GM20000 (cell line): Measurements from ENCODE around the gene ATG2A.
A peak's percentile ranks its signal among the peaks of the same experiment; 100 is the strongest.

ENCODE experiments used
- DNase-seq: peaks from one replicate; pipeline ENCODE4 v3.0.0; 2012; ENCODE audit warnings: low spot score
- TF ChIP-seq, protein P1 (sequence below): IDR thresholded peaks from 2 replicates; pipeline ENCODE4 v1.5.1; 2012; ENCODE audit warnings: mild to moderate bottlenecking, control low read depth; ENCODE audit errors: extremely low read depth, missing control alignments

The ATG2A gene

GRCh38 chr11:64900774-64901173 is 16.2 kb downstream of the ATG2A start:
- TF ChIP-seq, protein P1, sequence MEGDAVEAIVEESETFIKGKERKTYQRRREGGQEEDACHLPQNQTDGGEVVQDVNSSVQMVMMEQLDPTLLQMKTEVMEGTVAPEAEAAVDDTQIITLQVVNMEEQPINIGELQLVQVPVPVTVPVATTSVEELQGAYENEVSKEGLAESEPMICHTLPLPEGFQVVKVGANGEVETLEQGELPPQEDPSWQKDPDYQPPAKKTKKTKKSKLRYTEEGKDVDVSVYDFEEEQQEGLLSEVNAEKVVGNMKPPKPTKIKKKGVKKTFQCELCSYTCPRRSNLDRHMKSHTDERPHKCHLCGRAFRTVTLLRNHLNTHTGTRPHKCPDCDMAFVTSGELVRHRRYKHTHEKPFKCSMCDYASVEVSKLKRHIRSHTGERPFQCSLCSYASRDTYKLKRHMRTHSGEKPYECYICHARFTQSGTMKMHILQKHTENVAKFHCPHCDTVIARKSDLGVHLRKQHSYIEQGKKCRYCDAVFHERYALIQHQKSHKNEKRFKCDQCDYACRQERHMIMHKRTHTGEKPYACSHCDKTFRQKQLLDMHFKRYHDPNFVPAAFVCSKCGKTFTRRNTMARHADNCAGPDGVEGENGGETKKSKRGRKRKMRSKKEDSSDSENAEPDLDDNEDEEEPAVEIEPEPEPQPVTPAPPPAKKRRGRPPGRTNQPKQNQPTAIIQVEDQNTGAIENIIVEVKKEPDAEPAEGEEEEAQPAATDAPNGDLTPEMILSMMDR, result no peak
- no peak for DNase-seq

GRCh38 chr11:64900263-64900678 is 16.7 kb downstream of the ATG2A start:
- TF ChIP-seq, protein P1, result no peak
- DNase-seq, result peak; percentile 80

- TF ChIP-seq, protein P1, result no peak
- no peak for DNase-seq
Observed at GRCh38 chr11:64898541-64898940, 18.5 kb downstream of the ATG2A start.

- no peak for DNase-seq
- TF ChIP-seq, protein P1, result no peak
Observed at GRCh38 chr11:64898076-64898445, 18.9 kb downstream of the ATG2A start.

DNA sequence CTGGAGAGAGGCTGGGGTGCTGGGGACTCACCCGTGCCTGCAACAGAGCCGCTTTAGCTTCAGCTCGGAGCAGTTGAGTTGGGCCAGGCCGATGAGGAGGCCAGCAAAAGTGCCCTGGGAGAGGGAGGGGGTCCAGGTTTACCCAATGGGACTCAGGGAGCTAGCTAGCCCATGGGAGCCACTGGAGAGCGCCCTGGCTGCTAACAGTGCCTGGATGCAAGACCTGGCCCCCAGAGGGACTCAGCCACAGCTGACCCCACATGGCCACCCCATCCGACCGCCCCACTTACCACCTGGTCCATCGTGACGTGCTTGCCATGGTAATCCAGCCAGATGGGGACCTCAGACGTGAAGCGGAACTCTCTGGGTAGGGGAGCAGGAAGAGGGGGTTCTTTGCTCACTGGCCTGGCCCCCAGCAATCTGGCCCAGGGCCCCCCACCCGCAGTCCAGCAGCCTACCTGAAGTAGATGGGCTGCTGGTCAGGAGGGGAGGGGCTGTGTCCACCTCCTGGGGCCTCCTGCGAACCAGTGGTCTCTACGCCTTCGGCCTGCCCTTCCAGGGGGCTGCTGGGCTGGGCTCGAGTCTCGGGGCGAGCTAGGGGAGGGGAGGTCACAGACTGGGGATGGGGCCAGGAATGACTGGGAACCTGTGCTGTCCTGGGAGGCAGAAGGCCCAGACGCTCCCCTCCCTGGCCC is 19.5 kb downstream of the ATG2A start:
- TF ChIP-seq, protein P1, result no peak

GRCh38 chr11:64896448-64897022 is 20.5 kb downstream of the ATG2A start:
- DNase-seq, result no peak

More for the DNA sequence above, 19.5 kb downstream of the ATG2A start:
- no peak for DNase-seq

DNA sequence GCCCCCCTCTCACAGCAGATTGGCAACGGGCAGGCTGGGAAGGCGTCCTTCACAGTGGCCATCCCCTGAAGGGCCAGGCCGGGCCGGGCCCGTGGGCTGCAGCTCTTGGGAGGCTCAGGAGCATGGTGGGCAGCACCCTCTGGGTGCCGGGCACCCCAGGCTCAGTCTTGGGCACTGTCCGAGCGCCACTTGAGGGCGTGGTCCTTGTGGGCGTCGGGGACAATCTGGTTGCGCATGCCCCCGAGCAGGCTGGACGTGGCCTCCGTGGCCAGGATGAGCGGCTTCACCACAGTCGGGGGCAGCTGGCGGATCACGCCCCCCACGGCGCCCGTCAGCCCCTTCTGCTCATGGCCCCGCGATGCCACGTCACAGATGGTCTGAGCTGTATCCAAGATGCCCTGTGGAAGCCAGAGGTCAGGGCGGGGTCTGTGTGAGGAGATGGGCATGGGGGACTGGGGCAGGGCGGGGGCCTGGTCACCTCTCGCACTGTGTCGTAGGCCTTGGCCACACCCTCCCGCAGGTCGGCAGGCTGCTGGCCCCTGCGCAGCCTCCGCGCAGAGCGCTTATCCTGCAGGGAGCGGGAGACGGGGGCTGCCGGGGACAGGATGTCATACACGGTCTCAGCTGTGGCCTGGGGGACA is 22.1 kb downstream of the ATG2A start:
- TF ChIP-seq, protein P1, result no peak
- DNase-seq, result no peak

More at GRCh38 chr11:64896448-64897022, 20.5 kb downstream of the ATG2A start:
- TF ChIP-seq, protein P1, result no peak
